ENCODE measurements around the gene MICA.
"Not testable (repeated sequence)": the region's sequence is repeated elsewhere in the genome, so short reads cannot be mapped to it uniquely, and the experiment has no call there.

The MICA gene

GRCh38 chr6:31459864-31460263, 56.5 kb downstream of the MICA start:
- DNase-seq (ENCODE audit: low spot score); FAIRE-seq: not testable (repeated sequence)

- DNase-seq (ENCODE audit: low spot score) (no peak), FAIRE-seq (no peak)
These were observed 57.1 kb downstream of the MICA start for GRCh38 chr6:31460361-31461025.

GRCh38 chr6:31462026-31462963, 58.9 kb downstream of the MICA start:
- FAIRE-seq, result no peak
- no peak for DNase-seq (ENCODE audit: low spot score)

- DNase-seq (ENCODE audit: low spot score) (no peak), FAIRE-seq (no peak)
These were observed 59.8 kb downstream of the MICA start for GRCh38 chr6:31462964-31463870.

GRCh38 chr6:31464252-31465184, 61.1 kb downstream of the MICA start:
- DNase-seq (ENCODE audit: low spot score), result no peak
- FAIRE-seq, result no peak

All from urothelium cell line (cell line).